ENCODE measurements around the gene FXYD2. TPM values are rescaled to one million over a fixed set of nuclear protein-coding genes. Genes with fewer than 3 reads are reported as not detected.

Gene FXYD2
- total RNA-seq, 2 experiments from 2014 or later: 1.7 to 2.1 TPM

GRCh38 chr11:117772360-117772759, 52.2 kb downstream of the FXYD2 start:
- Mint-ChIP-seq H3K9me3 (no peaks in the 10 kb centered on the region), H3K36me3 (ENCODE audit: low read depth) (no peaks in the 10 kb centered on the region), H3K4me3 (no peak overlapping the region), H3K4me1 (ENCODE audit: low read depth) (no peaks in the 10 kb centered on the region), H3K27ac (no peak overlapping the region), H3K27me3 (peaks cover 17% of the 10 kb centered on the region)
- H3K9me3 ChIP-seq (ENCODE audit: control insufficient read depth in 1 of 2, insufficient read depth in 1 of 2, low read length in 2 of 2): no peaks in the 10 kb centered on the region
- ATAC-seq (ENCODE audit: poor library complexity): no peak
- DNase-seq: no peak
- no peaks in the 10 kb centered on the region for H3K27me3 ChIP-seq (ENCODE audit: control insufficient read depth in 1 of 2, insufficient read depth in 2 of 2, low read length in 2 of 2)
- no peaks in the 10 kb centered on the region for H3K36me3 ChIP-seq (ENCODE audit: insufficient read depth, low read length)
- ChIA-PET CTCF (interaction anchor here (0.6 kb wide), 1 partner anchor 10 kb away, joined by 3 read pairs; no protein-coding TSS in a partner anchor), POLR2A (no interaction called here)
- intact Hi-C loops (cut with DNase I, micrococcal nuclease): no loop called here
- no peak overlapping the region for H3K27ac ChIP-seq (ENCODE audit: low read depth in 1 of 2, low read length in 2 of 2)
- H3K4me1 ChIP-seq (ENCODE audit: insufficient read depth, low read length): no peaks in the 10 kb centered on the region
- no peak overlapping the region for H3K4me3 ChIP-seq (ENCODE audit: low read length)
- TF ChIP-seq, protein P1, sequence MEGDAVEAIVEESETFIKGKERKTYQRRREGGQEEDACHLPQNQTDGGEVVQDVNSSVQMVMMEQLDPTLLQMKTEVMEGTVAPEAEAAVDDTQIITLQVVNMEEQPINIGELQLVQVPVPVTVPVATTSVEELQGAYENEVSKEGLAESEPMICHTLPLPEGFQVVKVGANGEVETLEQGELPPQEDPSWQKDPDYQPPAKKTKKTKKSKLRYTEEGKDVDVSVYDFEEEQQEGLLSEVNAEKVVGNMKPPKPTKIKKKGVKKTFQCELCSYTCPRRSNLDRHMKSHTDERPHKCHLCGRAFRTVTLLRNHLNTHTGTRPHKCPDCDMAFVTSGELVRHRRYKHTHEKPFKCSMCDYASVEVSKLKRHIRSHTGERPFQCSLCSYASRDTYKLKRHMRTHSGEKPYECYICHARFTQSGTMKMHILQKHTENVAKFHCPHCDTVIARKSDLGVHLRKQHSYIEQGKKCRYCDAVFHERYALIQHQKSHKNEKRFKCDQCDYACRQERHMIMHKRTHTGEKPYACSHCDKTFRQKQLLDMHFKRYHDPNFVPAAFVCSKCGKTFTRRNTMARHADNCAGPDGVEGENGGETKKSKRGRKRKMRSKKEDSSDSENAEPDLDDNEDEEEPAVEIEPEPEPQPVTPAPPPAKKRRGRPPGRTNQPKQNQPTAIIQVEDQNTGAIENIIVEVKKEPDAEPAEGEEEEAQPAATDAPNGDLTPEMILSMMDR (IDR thresholded peaks at IDR 0.05): no peak

GRCh38 chr11:117771841-117772240, 52.7 kb downstream of the FXYD2 start:
- Histone ChIP-seq H3K9me3 (ENCODE audit: control insufficient read depth in 1 of 2, insufficient read depth in 1 of 2, low read length in 2 of 2) (no peaks in the 10 kb centered on the region), H3K27me3 (ENCODE audit: control insufficient read depth in 1 of 2, insufficient read depth in 2 of 2, low read length in 2 of 2) (no peaks in the 10 kb centered on the region), H3K36me3 (ENCODE audit: insufficient read depth, low read length) (no peaks in the 10 kb centered on the region), H3K27ac (ENCODE audit: low read depth in 1 of 2, low read length in 2 of 2) (no peak overlapping the region), H3K4me3 (ENCODE audit: low read length) (no peak overlapping the region), H3K4me1 (ENCODE audit: insufficient read depth, low read length) (no peaks in the 10 kb centered on the region)
- Mint-ChIP-seq H3K27ac (no peak overlapping the region), H3K27me3 (peaks cover 13% of the 10 kb centered on the region), H3K9me3 (no peaks in the 10 kb centered on the region), H3K36me3 (ENCODE audit: low read depth) (no peaks in the 10 kb centered on the region), H3K4me3 (no peak overlapping the region), H3K4me1 (ENCODE audit: low read depth) (no peaks in the 10 kb centered on the region)
- ChIA-PET CTCF (no interaction called here), POLR2A (no interaction called here)
- DNase-seq: no peak
- intact Hi-C loops (cut with DNase I, micrococcal nuclease): no loop called here
- no peak for ATAC-seq (ENCODE audit: poor library complexity)
- TF ChIP-seq, protein P1 (IDR thresholded peaks at IDR 0.05): no peak

DNA sequence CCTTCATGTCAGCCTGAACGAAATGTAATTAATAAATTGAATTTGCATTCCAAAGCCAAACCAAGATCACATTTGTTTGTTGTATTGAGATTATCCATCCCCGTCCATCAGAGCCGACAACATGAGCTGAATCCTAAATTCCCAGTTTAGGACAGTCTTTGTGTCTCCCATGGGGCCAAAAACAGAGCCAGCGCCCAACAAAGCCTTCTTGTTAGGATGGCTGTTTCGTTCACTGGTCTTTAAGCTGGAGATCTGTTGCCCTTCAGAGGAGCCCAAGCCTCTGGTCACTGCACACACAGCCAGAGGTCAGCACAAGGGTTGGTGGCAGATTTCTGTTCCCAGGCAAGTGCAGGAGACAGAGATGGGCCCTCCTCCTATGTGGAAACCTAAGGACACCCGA, 53.3 kb downstream of the FXYD2 start:
- intact Hi-C loops (cut with DNase I, micrococcal nuclease): no loop called here
- Histone ChIP-seq H3K36me3 (ENCODE audit: insufficient read depth, low read length) (no peaks in the 10 kb centered on the region), H3K4me3 (ENCODE audit: low read length) (no peak overlapping the region), H3K27me3 (ENCODE audit: control insufficient read depth in 1 of 2, insufficient read depth in 2 of 2, low read length in 2 of 2) (no peaks in the 10 kb centered on the region), H3K9me3 (ENCODE audit: control insufficient read depth in 1 of 2, insufficient read depth in 1 of 2, low read length in 2 of 2) (no peaks in the 10 kb centered on the region), H3K4me1 (ENCODE audit: insufficient read depth, low read length) (no peaks in the 10 kb centered on the region), H3K27ac (ENCODE audit: low read depth in 1 of 2, low read length in 2 of 2) (no peak overlapping the region)
- peaks cover 7% of the 10 kb centered on the region for H3K27me3 Mint-ChIP-seq
- DNase-seq (no peak), ATAC-seq (ENCODE audit: poor library complexity) (no peak)
- H3K36me3 Mint-ChIP-seq (ENCODE audit: low read depth): no peaks in the 10 kb centered on the region
- ChIA-PET CTCF (no interaction called here), POLR2A (no interaction called here)
- H3K27ac Mint-ChIP-seq: no peak overlapping the region
- TF ChIP-seq, protein P1 (IDR thresholded peaks at IDR 0.05): no peak
- no peaks in the 10 kb centered on the region for H3K9me3 Mint-ChIP-seq
- no peak overlapping the region for H3K4me3 Mint-ChIP-seq
- no peaks in the 10 kb centered on the region for H3K4me1 Mint-ChIP-seq (ENCODE audit: low read depth)
